ENCODE results near the gene ZFP1.

Gene ZFP1

GRCh38 chr16:75148311-75149195 lies at the start of gene ZFP1:
TSS of gene ZFP1 (plus strand) at chr16:75148524. CDS start at chr16:75152952, 4,428 bp downstream.
- DNase-seq, result peak; percentile 89

- no peak for DNase-seq
These were observed 49.2 kb upstream of the ZFP1 start for GRCh38 chr16:75099075-75099667.

GRCh38 chr16:75099738-75100602 lies 48.4 kb upstream of the ZFP1 start:
- DNase-seq, result no peak

- no peak for DNase-seq
These were observed 47.7 kb upstream of the ZFP1 start for GRCh38 chr16:75100603-75100990.

GRCh38 chr16:75101635-75102034 lies 46.7 kb upstream of the ZFP1 start:
- no peak for DNase-seq

GRCh38 chr16:75102595-75102994 lies 45.7 kb upstream of the ZFP1 start:
- DNase-seq, result no peak

GRCh38 chr16:75103994-75104393 lies 44.3 kb upstream of the ZFP1 start:
- no peak for DNase-seq

- DNase-seq, result no peak
These were observed 43.5 kb upstream of the ZFP1 start for GRCh38 chr16:75104836-75105235.

GRCh38 chr16:75105306-75106061 lies 42.8 kb upstream of the ZFP1 start:
- no peak for DNase-seq

GRCh38 chr16:75106351-75107274 lies 41.7 kb upstream of the ZFP1 start:
- no peak for DNase-seq

- DNase-seq, result no peak
These were observed 40.8 kb upstream of the ZFP1 start for GRCh38 chr16:75107505-75107904.

GRCh38 chr16:75108792-75109731 lies 39.3 kb upstream of the ZFP1 start:
- peak; percentile 64 for DNase-seq

GRCh38 chr16:75109732-75110243 lies 38.5 kb upstream of the ZFP1 start:
- no peak for DNase-seq

GRCh38 chr16:75110637-75111513 lies 37.4 kb upstream of the ZFP1 start:
- peak; percentile 70 for DNase-seq

GRCh38 chr16:75111514-75111940 lies 36.8 kb upstream of the ZFP1 start:
- no peak for DNase-seq

GRCh38 chr16:75111961-75112733 lies 36.2 kb upstream of the ZFP1 start:
- DNase-seq, result no peak

GRCh38 chr16:75112734-75113491 lies 35.4 kb upstream of the ZFP1 start:
- no peak for DNase-seq

Data from activated CD4-positive, alpha-beta T cell treated with anti-CD3 and anti-CD28 coated beads for 1 hour (primary cell).